Hematopoietic multipotent progenitor cell treated with erythropoietin and hydrocortisone succinate and interleukin-3 and kit ligand, for 4 days (in vitro differentiated cells): ENCODE results near the gene LTV1.
"Not testable (repeated sequence)": the region's sequence is repeated elsewhere in the genome, so short reads cannot be mapped to it uniquely, and the experiment has no call there.

Experiments
- DNase-seq: peaks from one replicate; pipeline ENCODE4 v3.0.0-alpha.2; 2015

The LTV1 gene

GRCh38 chr6:143843677-143843999 lies 500 bp downstream of the LTV1 start:
- peak; percentile 64 for DNase-seq

DNA sequence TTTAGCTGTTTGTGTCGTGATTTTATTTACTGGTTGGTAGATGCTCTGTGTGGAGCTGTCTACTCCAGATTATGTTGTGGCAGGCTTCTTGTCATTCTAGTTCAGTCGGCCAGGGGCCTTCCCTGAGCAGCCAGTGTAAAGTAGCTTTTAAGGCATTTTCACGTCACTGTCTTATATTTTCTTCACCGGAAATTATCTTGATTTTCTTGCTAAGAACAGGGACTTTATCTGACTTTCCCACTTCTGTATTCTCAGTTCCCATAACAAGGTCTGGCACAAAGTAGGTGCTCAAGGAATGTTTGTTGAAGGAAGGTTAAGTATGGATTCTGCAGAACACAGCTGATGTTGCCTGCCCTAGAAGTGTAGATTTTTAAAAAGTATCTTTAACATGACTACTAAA lies 868 bp downstream of the LTV1 start:
- no peak for DNase-seq

DNA sequence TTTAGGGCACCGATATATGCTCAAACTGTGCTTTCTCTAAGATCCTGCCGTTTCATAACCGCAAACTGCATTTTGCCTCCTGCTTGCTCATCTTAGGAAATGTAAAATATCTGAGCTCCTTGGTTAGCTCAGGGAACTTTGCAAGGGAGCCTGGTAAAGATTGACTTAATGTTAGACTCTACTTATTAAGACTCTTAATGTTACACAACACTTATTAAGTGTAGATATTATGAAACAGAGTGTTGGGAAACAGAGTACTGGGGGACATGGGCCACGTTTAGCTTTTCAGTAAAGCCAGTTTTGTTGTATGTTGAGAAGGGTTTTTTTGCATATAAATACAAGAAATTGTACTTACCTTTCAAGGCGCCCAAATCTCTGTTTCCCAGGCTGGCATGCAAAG lies 1.9 kb downstream of the LTV1 start:
- DNase-seq, result peak; percentile 40

DNA sequence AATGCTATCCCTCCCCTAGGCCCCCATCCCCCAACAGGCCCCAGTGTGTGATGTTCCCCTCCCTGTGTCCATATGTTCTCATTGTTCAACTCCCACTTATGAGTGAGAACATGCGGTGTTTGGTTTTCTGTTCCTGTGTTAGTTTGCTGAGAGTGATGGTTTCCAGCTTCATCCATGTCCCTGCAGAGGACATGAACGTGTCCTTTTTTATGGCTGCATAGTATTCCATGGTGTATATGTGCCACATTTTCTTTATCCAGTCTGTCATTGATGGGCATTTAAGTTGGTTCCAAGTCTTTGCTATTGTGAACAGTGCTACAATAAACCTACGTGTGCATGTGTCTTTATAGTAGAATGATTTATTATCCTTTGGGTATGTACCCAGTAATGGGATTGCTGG lies 8.6 kb downstream of the LTV1 start:
- not testable (repeated sequence) for DNase-seq

DNA sequence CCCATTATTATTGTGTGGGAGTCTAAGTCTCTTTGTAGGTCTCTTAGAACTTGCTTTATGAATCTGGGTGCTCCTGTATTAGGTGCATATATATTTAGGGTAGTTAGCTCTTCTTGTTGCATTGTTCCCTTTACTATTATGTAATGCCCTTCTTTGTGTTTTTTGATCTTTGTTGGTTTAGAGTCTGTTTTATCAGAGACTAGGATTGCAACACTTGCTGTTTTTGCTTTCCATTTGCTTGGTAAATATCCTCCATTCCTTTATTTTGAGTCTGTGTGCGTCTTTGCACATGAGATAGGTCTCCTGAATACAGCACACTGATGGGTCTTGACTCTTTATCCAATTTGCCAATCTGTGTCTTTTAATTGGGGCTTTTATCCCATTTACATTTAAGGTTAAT lies 11.9 kb downstream of the LTV1 start:
- DNase-seq, result not testable (repeated sequence)

DNA sequence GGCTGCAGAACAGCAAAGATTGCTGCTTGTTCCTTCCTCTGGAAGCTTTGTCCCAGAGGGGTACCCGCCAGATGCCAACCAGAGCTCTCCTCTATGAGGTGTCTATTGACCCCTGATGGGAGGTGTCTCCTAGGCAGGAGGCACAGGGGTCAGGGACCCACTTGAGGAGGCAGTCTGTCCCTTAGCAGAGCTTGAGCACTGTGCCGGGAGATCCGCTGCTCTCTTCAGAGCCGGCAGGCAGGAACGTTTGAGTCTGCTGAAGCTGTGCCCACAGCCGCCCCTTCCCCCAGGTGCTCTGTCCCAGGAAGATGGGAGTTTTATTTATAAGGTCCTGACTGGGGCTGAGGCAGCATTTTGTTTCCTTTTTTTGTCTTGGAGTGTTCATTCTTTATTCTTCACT lies 13.6 kb downstream of the LTV1 start:
- DNase-seq, result not testable (repeated sequence)

DNA sequence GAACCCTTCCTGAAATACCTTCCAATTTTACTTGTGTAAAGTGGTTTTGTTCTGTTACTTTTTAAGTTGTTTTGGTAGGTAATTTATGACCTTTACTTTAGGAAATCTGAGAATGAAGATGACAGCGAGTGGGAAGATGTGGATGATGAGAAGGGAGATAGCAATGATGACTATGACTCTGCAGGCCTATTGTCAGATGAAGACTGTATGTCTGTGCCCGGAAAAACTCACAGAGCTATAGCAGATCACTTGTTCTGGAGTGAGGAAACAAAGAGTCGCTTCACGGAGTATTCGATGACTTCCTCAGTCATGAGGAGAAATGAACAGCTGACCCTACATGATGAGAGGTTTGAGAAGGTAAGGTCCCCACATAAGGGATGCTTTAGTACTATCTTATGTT lies 14.5 kb downstream of the LTV1 start:
- DNase-seq, result no peak

- no peak for DNase-seq
These were observed 16.9 kb downstream of the LTV1 start for GRCh38 chr6:143859891-143860660.

DNA sequence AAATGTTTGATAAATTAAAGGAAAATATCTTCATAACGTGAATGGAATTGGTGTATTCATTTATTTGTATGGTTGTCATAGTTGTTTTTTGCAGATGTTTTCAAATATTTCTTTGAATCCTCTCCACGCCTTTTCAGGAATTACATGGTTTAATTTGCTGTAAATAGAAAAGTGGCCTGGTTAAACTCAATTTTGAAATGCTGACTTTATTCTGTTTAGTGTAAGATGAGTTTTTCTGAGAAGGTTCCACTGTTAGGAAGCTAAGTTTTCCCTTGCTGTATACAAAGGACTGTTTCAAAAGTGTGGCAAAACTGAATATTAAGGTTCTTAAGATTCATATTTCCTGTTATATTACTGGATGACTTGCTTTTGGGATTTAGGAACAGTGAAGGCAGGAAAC lies 20.6 kb downstream of the LTV1 start:
- DNase-seq, result no peak

- DNase-seq, result no peak
These were observed 21.1 kb downstream of the LTV1 start, which contains the start of gene ZC2HC1B for GRCh38 chr6:143864234-143864633. Gene ZC2HC1B (plus strand): TSS chr6:143864474. CDS start chr6:143864540, 66 bp downstream.

GRCh38 chr6:143867236-143867635 lies 24.1 kb downstream of the LTV1 start:
- no peak for DNase-seq

DNA sequence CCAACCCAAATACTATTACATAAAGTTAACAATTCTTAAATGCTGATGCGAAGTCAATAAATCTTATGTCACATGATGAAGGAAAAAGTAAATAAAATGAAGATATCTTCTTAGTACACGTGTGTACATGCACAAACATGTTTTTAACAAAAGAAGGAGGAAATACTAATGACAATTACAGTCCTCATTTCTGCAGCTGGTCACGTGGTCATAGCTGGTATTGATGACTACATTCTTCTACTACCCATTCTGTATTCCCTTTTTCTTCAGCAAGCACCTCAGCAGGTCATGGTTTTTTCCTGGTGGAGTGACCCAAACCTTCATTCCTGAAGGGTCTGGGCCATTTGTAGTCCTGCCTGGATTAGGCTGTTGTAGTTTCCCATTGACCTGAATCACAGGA lies 25.7 kb downstream of the LTV1 start:
- not testable (repeated sequence) for DNase-seq

GRCh38 chr6:143871202-143871730 lies 28.1 kb downstream of the LTV1 start:
- not testable (repeated sequence) for DNase-seq

DNA sequence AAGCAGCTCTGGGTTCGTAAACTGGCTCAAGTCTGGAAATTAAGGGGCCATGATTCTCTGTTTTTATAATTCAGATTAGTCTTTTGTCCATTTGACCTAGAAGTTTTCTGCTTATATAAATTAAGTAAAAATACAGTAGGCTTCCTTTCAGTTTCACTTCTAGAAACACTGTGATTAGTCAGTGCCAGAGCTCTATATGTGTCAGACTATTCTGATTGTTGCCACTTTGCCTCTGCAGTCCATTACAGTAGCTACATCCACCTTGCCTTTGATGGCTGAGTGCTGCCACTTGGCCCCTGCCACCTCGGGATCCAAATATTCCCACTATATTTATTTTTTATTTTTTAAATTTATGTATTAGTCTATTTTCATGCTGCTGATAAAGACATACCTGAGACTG lies 29.1 kb downstream of the LTV1 start:
- no peak for DNase-seq

GRCh38 chr6:143873600-143873999 lies 30.5 kb downstream of the LTV1 start:
- DNase-seq, result not testable (repeated sequence)

GRCh38 chr6:143874503-143874902 lies 31.4 kb downstream of the LTV1 start:
- not testable (repeated sequence) for DNase-seq

- no peak for DNase-seq
These were observed 34.6 kb downstream of the LTV1 start for GRCh38 chr6:143877584-143878271.

GRCh38 chr6:143878272-143878760 lies 35.2 kb downstream of the LTV1 start:
- DNase-seq, result no peak

- DNase-seq, result no peak
These were observed 37.3 kb downstream of the LTV1 start for GRCh38 chr6:143880412-143880811.

DNA sequence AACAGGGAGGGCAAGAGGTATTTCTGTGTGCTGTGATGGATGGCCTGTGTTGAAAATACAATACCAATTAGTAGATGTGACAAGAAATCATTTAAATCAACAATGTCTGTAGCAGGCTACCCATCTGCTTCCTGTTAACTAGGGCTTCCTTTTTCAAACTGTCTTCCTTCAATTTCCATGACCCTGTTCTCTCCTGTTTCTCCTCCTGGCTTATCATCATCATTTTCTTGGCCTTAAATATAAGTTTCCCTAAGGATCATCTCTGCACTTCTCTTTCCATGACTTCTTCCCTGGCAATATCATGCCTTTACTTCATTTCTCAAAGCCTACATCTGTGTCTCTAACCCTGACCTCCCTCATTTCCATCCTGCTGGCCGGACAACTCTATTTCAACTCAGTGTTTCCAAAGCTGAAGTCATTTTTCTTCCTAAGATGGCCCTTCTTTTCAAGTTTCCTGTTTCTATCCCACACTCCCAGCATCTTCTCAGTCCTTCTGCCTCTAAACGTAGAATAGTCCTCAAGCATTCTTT lies 39.3 kb downstream of the LTV1 start:
- no peak for DNase-seq

- DNase-seq, result no peak
These were observed 41.2 kb downstream of the LTV1 start for GRCh38 chr6:143884216-143884900.

GRCh38 chr6:143885116-143885515 lies 42.0 kb downstream of the LTV1 start:
- DNase-seq, result no peak

DNA sequence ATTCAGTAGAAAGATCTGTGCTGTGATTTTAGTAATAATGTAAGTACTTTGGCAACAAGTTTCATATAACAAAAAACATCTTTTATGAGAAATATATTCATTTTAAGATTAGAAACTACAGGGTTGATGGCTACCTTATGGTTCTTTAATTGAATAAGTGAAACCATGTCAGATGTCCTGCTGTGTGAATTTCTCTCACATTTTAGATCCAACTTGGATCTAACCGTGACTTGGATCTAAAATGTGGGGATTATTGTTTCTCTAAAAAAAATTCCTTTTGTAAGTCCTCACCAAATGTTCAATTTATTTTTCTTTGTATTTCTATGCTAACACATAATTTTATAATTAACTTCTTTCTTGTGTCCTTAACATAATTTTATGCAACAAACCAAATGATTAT lies 51.5 kb downstream of the LTV1 start:
- no peak for DNase-seq
